Measurements from ENCODE around the gene LANCL3. TPM values are rescaled to one million over a fixed set of nuclear protein-coding genes. Genes with fewer than 3 reads are reported as not detected.
A peak's percentile ranks its signal among the peaks of the same experiment; 100 is the strongest.

Gene LANCL3
- total RNA-seq, 3 donors from 2014 or later, result 4.3 to 6.9 (median 6.5) TPM

DNA sequence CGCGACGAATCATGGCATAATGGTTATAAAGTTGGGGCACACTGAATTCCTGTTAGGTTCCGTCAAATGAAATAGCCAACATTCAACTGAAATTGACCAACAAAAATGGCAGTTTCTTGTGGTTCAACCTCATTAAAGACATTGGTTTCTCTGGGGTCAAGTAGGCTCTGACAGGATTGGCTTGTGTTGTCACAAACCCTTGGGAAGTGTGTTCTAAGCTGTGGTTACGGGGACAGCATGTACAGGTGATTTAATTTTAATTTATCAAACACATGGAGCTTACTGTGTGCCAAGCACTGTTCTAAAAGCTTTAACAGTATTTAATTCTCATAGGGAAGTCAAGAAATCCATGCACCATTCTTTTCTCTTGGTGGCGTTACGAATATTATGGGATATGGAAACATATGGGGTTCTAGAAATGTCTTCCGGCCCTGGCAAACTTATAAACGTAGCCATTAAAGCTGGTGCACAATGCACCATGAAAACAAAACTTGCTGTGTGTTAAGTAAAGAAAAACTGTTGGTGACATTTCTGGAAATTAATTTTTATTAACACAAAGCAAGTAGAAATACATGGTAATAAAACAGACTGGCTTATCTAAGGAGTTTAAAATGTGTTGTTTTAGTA is 115.0 kb downstream of the LANCL3 start:
- no peak for DNase-seq
- H3K36me3 ChIP-seq (ENCODE audit: low read depth), result no peaks in the 10 kb centered on the region
- H3K4me3 ChIP-seq, result no peak overlapping the region
- peaks cover 5% of the 10 kb centered on the region for H3K4me1 ChIP-seq (ENCODE audit: low read depth)
- no peaks in the 10 kb centered on the region for H3K9me3 ChIP-seq
- no peak for TF ChIP-seq CTCF (IDR thresholded peaks at IDR 0.05)
- ATAC-seq, result no peak
- intact Hi-C loops (cut with DNase I, micrococcal nuclease), result no loop called here

DNA sequence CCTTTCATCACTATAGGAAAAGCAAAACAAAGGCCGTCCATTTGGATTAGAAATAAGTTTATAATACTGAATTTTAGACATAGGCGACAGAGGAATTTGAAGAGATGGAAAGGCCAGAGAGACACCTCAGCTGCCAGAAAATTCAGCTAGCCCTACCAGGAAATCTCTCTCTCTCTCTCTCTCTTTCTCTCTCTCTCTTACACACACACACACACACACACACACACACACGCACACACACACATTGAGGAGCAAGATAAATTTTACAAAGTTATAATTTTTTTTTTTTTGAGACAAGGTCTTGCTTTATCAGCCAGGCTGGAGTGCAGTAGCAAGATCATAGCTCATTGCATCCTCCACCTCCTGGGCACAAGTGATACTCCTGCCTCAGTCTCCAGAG is 115.5 kb downstream of the LANCL3 start:
- H3K36me3 ChIP-seq (ENCODE audit: low read depth), result no peaks in the 10 kb centered on the region
- intact Hi-C loops (cut with DNase I, micrococcal nuclease), result no loop called here
- peaks cover 5% of the 10 kb centered on the region for H3K4me1 ChIP-seq (ENCODE audit: low read depth)
- H3K4me3 ChIP-seq, result no peak overlapping the region
- no peak for ATAC-seq
- no peak for TF ChIP-seq CTCF (IDR thresholded peaks at IDR 0.05)
- no peaks in the 10 kb centered on the region for H3K9me3 ChIP-seq
- peak in 1 of 3 donors; percentile 14 for DNase-seq

GRCh38 chrX:37690119-37690518 is 118.7 kb downstream of the LANCL3 start:
- DNase-seq (no peak), ATAC-seq (no peak)
- Histone ChIP-seq H3K36me3 (ENCODE audit: low read depth) (no peaks in the 10 kb centered on the region), H3K4me3 (no peak overlapping the region), H3K9me3 (no peaks in the 10 kb centered on the region), H3K4me1 (ENCODE audit: low read depth) (no peaks in the 10 kb centered on the region)
- no peak for TF ChIP-seq CTCF (IDR thresholded peaks at IDR 0.05)
- intact Hi-C loops (cut with DNase I, micrococcal nuclease), result no loop called here

GRCh38 chrX:37692918-37693317 is 121.5 kb downstream of the LANCL3 start:
- intact Hi-C loops (cut with DNase I, micrococcal nuclease), result no loop called here
- ATAC-seq (no peak), DNase-seq (no peak)
- no peak overlapping the region for H3K4me3 ChIP-seq
- no peak for TF ChIP-seq CTCF (IDR thresholded peaks at IDR 0.05)
- H3K36me3 ChIP-seq (ENCODE audit: low read depth), result no peaks in the 10 kb centered on the region
- no peaks in the 10 kb centered on the region for H3K9me3 ChIP-seq
- no peaks in the 10 kb centered on the region for H3K4me1 ChIP-seq (ENCODE audit: low read depth)

GRCh38 chrX:37697169-37697760 is 125.8 kb downstream of the LANCL3 start:
- peak in 2 of 3 donors; percentile 17 to 33 for DNase-seq
- Histone ChIP-seq H3K4me1 (ENCODE audit: low read depth) (no peaks in the 10 kb centered on the region), H3K9me3 (no peaks in the 10 kb centered on the region), H3K36me3 (ENCODE audit: low read depth) (no peaks in the 10 kb centered on the region), H3K4me3 (no peak overlapping the region)
- ATAC-seq, result peak; percentile 75
- no peak for TF ChIP-seq CTCF (IDR thresholded peaks at IDR 0.05)
- intact Hi-C loops (cut with DNase I, micrococcal nuclease), result no loop called here
